ENCODE measurements around the gene TOMM40. TPM values are rescaled to one million over a fixed set of nuclear protein-coding genes. Genes with fewer than 3 reads are reported as not detected.

The TOMM40 gene
- total RNA-seq, 4 donors from 2014 or later: 32.5 to 52.3 (median 46.4) TPM

- 91 to 92% methylated on average over 13 of the region's 13 CpGs for WGBS, 2 donors
- H3K4me3 ChIP-seq (ENCODE audit: low read depth, poor library complexity, severe bottlenecking): no peak overlapping the region
- TF ChIP-seq POLR2A (IDR thresholded peaks at IDR 0.05) (no peak), CTCF (IDR thresholded peaks at IDR 0.05) (no peak)
- no peak for DNase-seq (ENCODE audit: low spot score in 2 of 2)
- intact Hi-C loops (cut with DNase I; ENCODE audit: low total_unique reads): no loop called here
Observed at GRCh38 chr19:44947041-44947581, 56.1 kb downstream of the TOMM40 start.

- no peak for DNase-seq (ENCODE audit: low spot score in 2 of 2)
- TF ChIP-seq CTCF (IDR thresholded peaks at IDR 0.05) (no peak), POLR2A (IDR thresholded peaks at IDR 0.05) (no peak)
- 73 to 76% methylated on average over 5 of the region's 5 CpGs for WGBS, 2 donors
- H3K4me3 ChIP-seq (ENCODE audit: low read depth, poor library complexity, severe bottlenecking): no peak overlapping the region
- intact Hi-C loops (cut with DNase I; ENCODE audit: low total_unique reads): no loop called here
Observed at GRCh38 chr19:44948237-44948636, 57.2 kb downstream of the TOMM40 start.

GRCh38 chr19:44948763-44949374 is 57.8 kb downstream of the TOMM40 start:
- no peak overlapping the region for H3K4me3 ChIP-seq (ENCODE audit: low read depth, poor library complexity, severe bottlenecking)
- 80 to 87% methylated on average over 4 to 5 of the region's 5 CpGs for WGBS, 2 donors
- DNase-seq (ENCODE audit: low spot score in 2 of 2): no peak
- TF ChIP-seq POLR2A (IDR thresholded peaks at IDR 0.05) (no peak), CTCF (IDR thresholded peaks at IDR 0.05) (no peak)
- intact Hi-C loops (cut with DNase I; ENCODE audit: low total_unique reads): no loop called here

- no peak for DNase-seq (ENCODE audit: low spot score in 2 of 2)
- H3K4me3 ChIP-seq (ENCODE audit: low read depth, poor library complexity, severe bottlenecking): no peak overlapping the region
- intact Hi-C loops (cut with DNase I; ENCODE audit: low total_unique reads): no loop called here
- no peak for TF ChIP-seq POLR2A (IDR thresholded peaks at IDR 0.05)
- TF ChIP-seq CTCF (IDR thresholded peaks at IDR 0.05): no peak
- 81 to 94% methylated on average over 9 of the region's 9 CpGs for WGBS, 2 donors
Observed at GRCh38 chr19:44949550-44949949, 58.5 kb downstream of the TOMM40 start.

GRCh38 chr19:44951179-44952159 is 60.4 kb downstream of the TOMM40 start:
- intact Hi-C loops (cut with DNase I; ENCODE audit: low total_unique reads): loop anchor here (5.0 kb wide), 1 partner anchor 49 kb away; no protein-coding TSS in a partner anchor

More at GRCh38 chr19:44951179-44952159, 60.4 kb downstream of the TOMM40 start:
- peak in 1 of 2 donors; percentile 64 for DNase-seq (ENCODE audit: low spot score in 2 of 2)
- no peak overlapping the region for H3K4me3 ChIP-seq (ENCODE audit: low read depth, poor library complexity, severe bottlenecking)
- WGBS, 2 donors: 41% methylated on average over 13 of the region's 13 CpGs
- TF ChIP-seq POLR2A (IDR thresholded peaks at IDR 0.05) (no peak), CTCF (IDR thresholded peaks at IDR 0.05) (peak in 1 of 3 donors; percentile 66)

Other genes with a start within 250 kb of the TOMM40 start
- 10 to 100 TPM in 3 of 4 donors, 1 to 10 TPM in 1; 9.9 to 14.3 (median 12.1) TPM for gene PVR, start 247.3 kb upstream of the TOMM40 start, total RNA-seq
- 10 to 100 TPM in 1 of 4 donors, 1 to 10 TPM in 3; 5.4 to 10.2 (median 8.0) TPM for gene CEACAM19, start 219.8 kb upstream of the TOMM40 start, total RNA-seq
- not detected for gene CEACAM16, start 192.1 kb upstream of the TOMM40 start, total RNA-seq
- 10 to 100 TPM; 17.1 to 27.3 (median 19.0) TPM for gene BCL3, start 142.5 kb upstream of the TOMM40 start, total RNA-seq
- 10 to 100 TPM; 64.3 to 87.0 (median 75.6) TPM for gene CBLC, start 113.4 kb upstream of the TOMM40 start, total RNA-seq
- gene BCAM, start 82.2 kb upstream of the TOMM40 start, total RNA-seq: 10 to 100 TPM; 32.3 to 73.5 (median 58.0) TPM
- 10 to 100 TPM; 75.2 to 91.1 (median 82.4) TPM for gene NECTIN2, start 45.0 kb upstream of the TOMM40 start, total RNA-seq
- 100 to 1,000 TPM; 511 to 997 (median 747) TPM for gene APOE, start 14.5 kb downstream of the TOMM40 start, total RNA-seq
- gene APOC1, start 23.4 kb downstream of the TOMM40 start, total RNA-seq: 10 to 100 TPM; 17.1 to 35.5 (median 28.8) TPM
- gene APOC4, start 51.0 kb downstream of the TOMM40 start, total RNA-seq: not detected
- gene APOC2, start 54.8 kb downstream of the TOMM40 start, total RNA-seq: 1 to 10 TPM; 1.6 to 4.3 (median 2.8) TPM
- 100 to 1,000 TPM in 1 of 4 donors, 10 to 100 TPM in 3; 78.5 to 103 (median 94.2) TPM for gene CLPTM1, start 64.1 kb downstream of the TOMM40 start, total RNA-seq
- gene RELB, start 110.2 kb downstream of the TOMM40 start, total RNA-seq: 10 to 100 TPM in 3 of 4 donors, 1 to 10 TPM in 1; 8.1 to 15.1 (median 11.7) TPM
- 100 to 1,000 TPM in 2 of 4 donors, 10 to 100 TPM in 2; 59.9 to 207 (median 128) TPM for gene CLASRP, start 147.8 kb downstream of the TOMM40 start, total RNA-seq
- 1 to 10 TPM; 2.4 to 7.8 (median 4.8) TPM for gene ZNF296, start 185.2 kb downstream of the TOMM40 start, total RNA-seq
- gene GEMIN7, start 188.0 kb downstream of the TOMM40 start, total RNA-seq: 10 to 100 TPM; 11.8 to 24.9 (median 21.5) TPM
- 10 to 100 TPM; 37.4 to 55.2 (median 52.1) TPM for gene PPP1R37, start 201.9 kb downstream of the TOMM40 start, total RNA-seq